Gastrocnemius medialis (tissue), 4 donors: ENCODE results near the gene ARHGEF17. TPM values are rescaled to one million over a fixed set of nuclear protein-coding genes. Genes with fewer than 3 reads are reported as not detected.

Source experiments
- ATAC-seq, 2 donors: fragments of 150-250 bp; one replicate each; pipeline ENCODE4 v1.9.1; 2016
- DNase-seq, 2 donors: peaks; one replicate each; pipeline ENCODE4 v3.0.0-alpha.2; 2019
- H3K27ac ChIP-seq, 4 donors: fragments of 200-600 bp; sonication (generic); 1 replicate in 1 of 4; 2 replicates in 3 of 4; pipeline ENCODE4 v1.5.1; 2016 to 2018; ENCODE audit warnings: mild to moderate bottlenecking in 2 of 4, moderate library complexity in 1 of 4
- H3K27me3 ChIP-seq, 3 donors: fragments of 200-600 bp; sonication (generic) in 2 of 3; 1 replicate in 1 of 3; 2 replicates in 2 of 3; pipeline versions ENCODE4 v1.5.1 to v1.6.0; 2016 to 2019; ENCODE audit warnings: mild to moderate bottlenecking in 1 of 3, moderate library complexity in 1 of 3
- H3K36me3 ChIP-seq, 2 donors: fragments of 200-600 bp; sonication (generic) in 1 of 2; one replicate each; pipeline ENCODE4 v1.5.1; 2017 to 2018
- H3K4me1 ChIP-seq, 2 donors: fragments of 200-600 bp; sonication (generic) in 1 of 2; one replicate each; pipeline ENCODE4 v1.5.1; 2016 to 2017; ENCODE audit warnings: mild to moderate bottlenecking in 2 of 2
- H3K4me3 ChIP-seq, 4 donors: fragments of 200-600 bp; sonication (generic) in 3 of 4; 1 replicate in 1 of 4; 2 replicates in 3 of 4; pipeline ENCODE4 v1.5.1; 2016 to 2019; ENCODE audit warnings: mild to moderate bottlenecking in 2 of 4
- H3K9me3 ChIP-seq, 3 donors: fragments of 200-600 bp; sonication (generic) in 2 of 3; 1 replicate in 1 of 3; 2 replicates in 2 of 3; pipeline ENCODE4 v1.5.1; 2016 to 2019
- CTCF ChIP-seq, 5 experiments: fragments of 450-650 bp in 3 of 5; fragments of 200-600 bp in 2 of 5; sonication (generic) in 2 of 5; IDR thresholded peaks in 4 of 5; conservative IDR thresholded peaks in 1 of 5; 1 replicate in 4 of 5; 2 replicates in 1 of 5; pipeline ENCODE4 v1.5.1; 2016 to 2019; ENCODE audit warnings: antibody characterized with exemption in 5 of 5, mild to moderate bottlenecking in 3 of 5, moderate library complexity in 3 of 5
- POLR2A ChIP-seq, 2 donors: fragments of 450-650 bp; IDR thresholded peaks; one replicate each; pipeline ENCODE4 v1.6.1; 2017; ENCODE audit warnings: antibody characterized with exemption in 2 of 2, mild to moderate bottlenecking in 2 of 2, moderate library complexity in 2 of 2
- in situ Hi-C, 4 donors: fragments of 200-750 bp; cut with MboI; loops; one replicate each; pipeline versions ENCODE4 v1.15.0 to v1.8.0; 2017; ENCODE audit warnings: low sequenced_read_pairs in 4 of 4
- intact Hi-C: fragments of 100-400 bp; cut with DNase I; formaldehyde crosslinking; loops from one replicate; pipeline ENCODE4 v1.15.1; 2023; ENCODE audit warnings: low total_unique reads
- total RNA-seq, 4 donors: library from RNA; depleted of rRNA; stranded (reverse); fragments of >200 nt; gene quantifications; one replicate each; pipeline versions ENCODE4 v1.1.0 to v1.2.3, GENCODE V29; 2016

ARHGEF17 gene
- total RNA-seq, 4 donors from 2014 or later = 8.9 to 16.9 (median 13.9) TPM

DNA sequence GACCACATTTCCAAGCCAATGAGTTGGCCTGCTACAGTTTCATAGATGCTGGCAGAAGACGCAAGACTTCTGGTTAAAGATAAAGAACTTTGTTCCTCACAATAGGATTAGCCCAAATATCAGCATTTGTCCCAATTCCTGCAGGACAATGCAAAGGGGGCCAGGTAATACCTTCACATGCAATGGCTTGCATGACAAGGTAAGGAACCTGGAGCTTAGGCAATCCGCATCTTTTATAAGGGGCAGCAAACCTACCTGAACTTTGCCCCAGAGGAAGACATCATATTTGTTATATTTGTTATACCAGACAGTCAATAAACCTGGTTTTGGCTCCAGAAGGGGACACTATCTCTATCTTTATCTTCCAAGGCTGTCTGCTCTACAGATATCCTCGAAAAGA is 30.6 kb upstream of the ARHGEF17 start:
- ATAC-seq = no peak
- peaks cover 7 to 13% of the 10 kb centered on the region in 2 donors for H3K4me1 ChIP-seq

GRCh38 chr11:73280626-73281025 is 27.4 kb upstream of the ARHGEF17 start:
- peak in 1 of 2 donors; percentile 34 for DNase-seq
- Histone ChIP-seq H3K27me3 (no peaks in the 10 kb centered on the region), H3K36me3 (no peaks in the 10 kb centered on the region), H3K4me3 (no peak overlapping the region), H3K27ac (no peak overlapping the region), H3K4me1 (no peaks in the 10 kb centered on the region), H3K9me3 (no peaks in the 10 kb centered on the region)
- intact Hi-C loops = no loop called here
- in situ Hi-C loops = loop anchor here (25.0 kb wide), 1 partner anchor 443 kb away; no protein-coding TSS in a partner anchor
- no peak for TF ChIP-seq CTCF (IDR thresholded peaks at IDR 0.05 in 4 of 5, conservative IDR thresholded peaks at IDR 0.05 in 1 of 5)
- TF ChIP-seq POLR2A (IDR thresholded peaks at IDR 0.05) = no peak
- ATAC-seq = no peak

More for the DNA sequence above, 30.6 kb upstream of the ARHGEF17 start:
- intact Hi-C loops = no loop called here
- in situ Hi-C loops = loop anchor here (25.0 kb wide), 1 partner anchor 440 kb away; no protein-coding TSS in a partner anchor
- Histone ChIP-seq H3K4me3 (no peak overlapping the region), H3K36me3 (no peaks in the 10 kb centered on the region), H3K9me3 (no peaks in the 10 kb centered on the region), H3K27me3 (no peaks in the 10 kb centered on the region), H3K27ac (no peak overlapping the region)
- DNase-seq = no peak
- no peak for TF ChIP-seq CTCF (IDR thresholded peaks at IDR 0.05 in 4 of 5, conservative IDR thresholded peaks at IDR 0.05 in 1 of 5)

DNA sequence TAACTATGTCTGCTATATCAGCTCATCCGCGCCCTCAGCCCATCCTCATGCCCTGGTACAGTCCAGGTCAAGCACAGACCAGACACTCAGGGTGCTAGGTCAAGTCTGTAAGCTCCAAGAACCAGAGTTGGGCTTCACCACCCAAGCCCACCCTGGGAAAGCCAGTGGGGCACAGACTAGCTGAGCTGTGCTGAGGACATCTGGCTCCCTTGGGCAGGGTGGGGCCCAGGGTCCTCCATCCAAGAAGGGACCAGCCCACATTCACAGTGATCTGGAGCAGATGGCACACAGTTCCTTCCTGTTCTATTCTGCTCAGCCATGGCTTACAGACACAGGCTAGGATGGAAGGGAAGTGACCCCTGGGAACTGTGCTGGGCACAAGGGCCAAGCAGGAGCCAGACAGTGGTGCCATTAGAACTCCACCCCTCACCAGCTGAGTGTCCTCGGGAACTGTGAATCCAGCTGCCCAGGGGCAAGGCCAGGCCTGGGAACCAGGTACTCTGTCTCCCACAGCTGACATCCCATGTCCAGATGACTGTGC is 26.8 kb upstream of the ARHGEF17 start:
- TF ChIP-seq CTCF (IDR thresholded peaks at IDR 0.05 in 4 of 5, conservative IDR thresholded peaks at IDR 0.05 in 1 of 5) = no peak
- no peak for TF ChIP-seq POLR2A (IDR thresholded peaks at IDR 0.05)
- intact Hi-C loops = no loop called here
- Histone ChIP-seq H3K27me3 (no peaks in the 10 kb centered on the region), H3K27ac (no peak overlapping the region), H3K4me1 (no peaks in the 10 kb centered on the region), H3K36me3 (no peaks in the 10 kb centered on the region), H3K4me3 (no peak overlapping the region), H3K9me3 (no peaks in the 10 kb centered on the region)
- ATAC-seq (peak in 1 of 2 donors; percentile 37), DNase-seq (peak in 1 of 2 donors; percentile 33)
- in situ Hi-C loops = loop anchor here (25.0 kb wide), 1 partner anchor 444 kb away; no protein-coding TSS in a partner anchor

GRCh38 chr11:73281796-73282660 is 26.0 kb upstream of the ARHGEF17 start:
- H3K9me3 ChIP-seq = no peaks in the 10 kb centered on the region
- H3K4me3 ChIP-seq = no peak overlapping the region
- H3K27ac ChIP-seq = no peak overlapping the region
- H3K4me1 ChIP-seq = no peaks in the 10 kb centered on the region
- TF ChIP-seq POLR2A (IDR thresholded peaks at IDR 0.05) (no peak), CTCF (IDR thresholded peaks at IDR 0.05 in 4 of 5, conservative IDR thresholded peaks at IDR 0.05 in 1 of 5) (no peak)
- no peak for DNase-seq
- no peaks in the 10 kb centered on the region for H3K36me3 ChIP-seq
- H3K27me3 ChIP-seq = no peaks in the 10 kb centered on the region
- in situ Hi-C loops = loop anchor here (25.0 kb wide), 1 partner anchor 445 kb away; no protein-coding TSS in a partner anchor
- intact Hi-C loops = no loop called here
- ATAC-seq = no peak
